Measurements from ENCODE around the gene SH3BP5. TPM values are rescaled to one million over a fixed set of nuclear protein-coding genes. Genes with fewer than 3 reads are reported as not detected.
A peak's percentile ranks its signal among the peaks of the same experiment; 100 is the strongest.

Gene SH3BP5
- total RNA-seq, 2 donors from 2014 or later = 13.7 to 21.8 TPM

GRCh38 chr3:15291589-15292541 lies 40.5 kb downstream of the SH3BP5 start:
- TF ChIP-seq POLR2A (IDR thresholded peaks at IDR 0.05) = no peak
- TF ChIP-seq CTCF (IDR thresholded peaks at IDR 0.05) = no peak
- H3K27me3 ChIP-seq = no peaks in the 10 kb centered on the region
- no peaks in the 10 kb centered on the region for H3K36me3 ChIP-seq (replicated peaks in 1 of 2; ENCODE audit: insufficient read depth in 1 of 2, low read depth in 2 of 2)
- 54 to 82% methylated on average over 4 to 6 of the region's 6 CpGs for WGBS, 2 donors
- no peaks in the 10 kb centered on the region for H3K9me3 ChIP-seq
- ATAC-seq (no peak), DNase-seq (peak in 1 of 4 donors; percentile 36)
- peaks cover 13% of the 10 kb centered on the region for H3K4me1 ChIP-seq
- H3K27ac ChIP-seq = peak overlapping the region in 1 of 4 donors; percentile 15
- intact Hi-C loops (cut with DNase I) = no loop called here
- no peak overlapping the region for H3K4me3 ChIP-seq

- H3K4me3 ChIP-seq = no peak overlapping the region
- no peaks in the 10 kb centered on the region for H3K9me3 ChIP-seq
- 84 to 90% methylated on average over 3 of the region's 3 CpGs for WGBS, 2 donors
- no peaks in the 10 kb centered on the region for H3K36me3 ChIP-seq (replicated peaks in 1 of 2; ENCODE audit: insufficient read depth in 1 of 2, low read depth in 2 of 2)
- H3K27me3 ChIP-seq = no peaks in the 10 kb centered on the region
- no peak for DNase-seq
- intact Hi-C loops (cut with DNase I) = no loop called here
- TF ChIP-seq CTCF (IDR thresholded peaks at IDR 0.05) (no peak), POLR2A (IDR thresholded peaks at IDR 0.05) (no peak)
- no peak overlapping the region for H3K27ac ChIP-seq
- H3K4me1 ChIP-seq = peaks cover 13% of the 10 kb centered on the region
- ATAC-seq = no peak
Observed at GRCh38 chr3:15290736-15291135, 41.6 kb downstream of the SH3BP5 start.

GRCh38 chr3:15289661-15290060 lies 42.7 kb downstream of the SH3BP5 start:
- Histone ChIP-seq H3K36me3 (replicated peaks in 1 of 2; ENCODE audit: insufficient read depth in 1 of 2, low read depth in 2 of 2) (no peaks in the 10 kb centered on the region), H3K4me1 (peaks cover 13% of the 10 kb centered on the region), H3K27me3 (no peaks in the 10 kb centered on the region), H3K27ac (no peak overlapping the region), H3K9me3 (no peaks in the 10 kb centered on the region), H3K4me3 (no peak overlapping the region)
- no peak for ATAC-seq
- TF ChIP-seq POLR2A (IDR thresholded peaks at IDR 0.05) = no peak
- TF ChIP-seq CTCF (IDR thresholded peaks at IDR 0.05) = no peak
- WGBS, 2 donors = 88 to 100% methylated on average over 1 of the region's 1 CpG
- intact Hi-C loops (cut with DNase I) = no loop called here
- DNase-seq = no peak

GRCh38 chr3:15288331-15289035 lies 43.9 kb downstream of the SH3BP5 start:
- 91 to 95% methylated on average over 10 of the region's 10 CpGs for WGBS, 2 donors

More at GRCh38 chr3:15288331-15289035, 43.9 kb downstream of the SH3BP5 start:
- Histone ChIP-seq H3K36me3 (replicated peaks in 1 of 2; ENCODE audit: insufficient read depth in 1 of 2, low read depth in 2 of 2) (no peaks in the 10 kb centered on the region), H3K9me3 (no peaks in the 10 kb centered on the region), H3K4me1 (peaks cover 13% of the 10 kb centered on the region), H3K27me3 (no peaks in the 10 kb centered on the region), H3K27ac (peak overlapping the region in 3 of 4 donors; percentile 16 to 50 (median 20)), H3K4me3 (no peak overlapping the region)
- TF ChIP-seq POLR2A (IDR thresholded peaks at IDR 0.05) (no peak), CTCF (IDR thresholded peaks at IDR 0.05) (no peak)
- ATAC-seq (no peak), DNase-seq (no peak)
- intact Hi-C loops (cut with DNase I) = no loop called here
